Tibial nerve (tissue), 4 donors: ENCODE data around the gene ZNF837. TPM values are rescaled to one million over a fixed set of nuclear protein-coding genes. Genes with fewer than 3 reads are reported as not detected.
"Not testable (repeated sequence)": the region's sequence is repeated elsewhere in the genome, so short reads cannot be mapped to it uniquely, and the experiment has no call there.

Experiments
- DNase-seq, 2 donors: peaks; one replicate each; pipeline ENCODE4 v3.0.0-alpha.2; 2019; ENCODE audit warnings: low spot score in 2 of 2
- H3K27ac ChIP-seq, 4 donors: fragments of 200-600 bp; sonication (generic) in 3 of 4; one replicate each; pipeline ENCODE4 v1.5.1; 2017 to 2019; ENCODE audit warnings: mild to moderate bottlenecking in 1 of 4
- H3K27me3 ChIP-seq, 2 donors: fragments of 200-600 bp; sonication (generic) in 1 of 2; one replicate each; pipeline versions ENCODE4 v1.5.1 to v1.6.0; 2017 to 2019
- H3K36me3 ChIP-seq, 3 donors: fragments of 200-600 bp; sonication (generic); one replicate each; pipeline ENCODE4 v1.5.1; 2018 to 2019
- H3K4me1 ChIP-seq, 4 donors: fragments of 200-600 bp; sonication (generic) in 3 of 4; one replicate each; pipeline ENCODE4 v1.5.1; 2017 to 2019
- H3K4me3 ChIP-seq, 4 donors: fragments of 200-600 bp; sonication (generic) in 3 of 4; one replicate each; pipeline ENCODE4 v1.5.1; 2017 to 2019; ENCODE audit warnings: mild to moderate bottlenecking in 1 of 4, moderate library complexity in 1 of 4
- H3K9me3 ChIP-seq, 4 donors: fragments of 200-600 bp; sonication (generic) in 3 of 4; one replicate each; pipeline ENCODE4 v1.5.1; 2017 to 2019
- EP300 ChIP-seq, 2 donors: sonication (generic); formaldehyde crosslinking; IDR thresholded peaks; one replicate each; pipeline ENCODE4 v1.6.1; 2017; ENCODE audit warnings: antibody characterized with exemption in 2 of 2, mild to moderate bottlenecking in 1 of 2
- POLR2A ChIP-seq, 2 donors: fragments of 450-650 bp; IDR thresholded peaks; one replicate each; pipeline ENCODE4 v1.6.1; 2017; ENCODE audit warnings: antibody characterized with exemption in 2 of 2, mild to moderate bottlenecking in 2 of 2, moderate library complexity in 2 of 2
- WGBS, 2 donors: methylation state at CpG; one replicate each; pipeline ENCODE4 v1.1.5; 2018; 5-methylcytosine and 5-hydroxymethylcytosine counted together
- total RNA-seq, 4 donors: library from RNA; depleted of rRNA; stranded (reverse); fragments of >200 nt; gene quantifications; one replicate each; pipeline ENCODE4 v1.1.0, GENCODE V29; 2016
- TF ChIP-seq, protein P1 (sequence below), 5 experiments: fragments of 200-600 bp in 3 of 5; fragments of 450-650 bp in 2 of 5; sonication (generic) in 3 of 5; IDR thresholded peaks; one replicate each; pipeline ENCODE4 v1.5.1; 2016 to 2019; ENCODE audit warnings: antibody characterized with exemption in 5 of 5, mild to moderate bottlenecking in 3 of 5, moderate library complexity in 2 of 5

The ZNF837 gene
- total RNA-seq, 4 donors from 2014 or later, result 1.3 to 6.9 (median 2.6) TPM

- TF ChIP-seq, protein P1, sequence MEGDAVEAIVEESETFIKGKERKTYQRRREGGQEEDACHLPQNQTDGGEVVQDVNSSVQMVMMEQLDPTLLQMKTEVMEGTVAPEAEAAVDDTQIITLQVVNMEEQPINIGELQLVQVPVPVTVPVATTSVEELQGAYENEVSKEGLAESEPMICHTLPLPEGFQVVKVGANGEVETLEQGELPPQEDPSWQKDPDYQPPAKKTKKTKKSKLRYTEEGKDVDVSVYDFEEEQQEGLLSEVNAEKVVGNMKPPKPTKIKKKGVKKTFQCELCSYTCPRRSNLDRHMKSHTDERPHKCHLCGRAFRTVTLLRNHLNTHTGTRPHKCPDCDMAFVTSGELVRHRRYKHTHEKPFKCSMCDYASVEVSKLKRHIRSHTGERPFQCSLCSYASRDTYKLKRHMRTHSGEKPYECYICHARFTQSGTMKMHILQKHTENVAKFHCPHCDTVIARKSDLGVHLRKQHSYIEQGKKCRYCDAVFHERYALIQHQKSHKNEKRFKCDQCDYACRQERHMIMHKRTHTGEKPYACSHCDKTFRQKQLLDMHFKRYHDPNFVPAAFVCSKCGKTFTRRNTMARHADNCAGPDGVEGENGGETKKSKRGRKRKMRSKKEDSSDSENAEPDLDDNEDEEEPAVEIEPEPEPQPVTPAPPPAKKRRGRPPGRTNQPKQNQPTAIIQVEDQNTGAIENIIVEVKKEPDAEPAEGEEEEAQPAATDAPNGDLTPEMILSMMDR (IDR thresholded peaks at IDR 0.05), result no peak
- TF ChIP-seq EP300 (IDR thresholded peaks at IDR 0.05) (no peak), POLR2A (IDR thresholded peaks at IDR 0.05) (no peak)
- H3K9me3 ChIP-seq, result no peaks in the 10 kb centered on the region
- H3K36me3 ChIP-seq, result no peaks in the 10 kb centered on the region
- H3K27me3 ChIP-seq, result no peaks in the 10 kb centered on the region
- peaks cover 0 to 31% (median 19%) of the 10 kb centered on the region in 4 donors for H3K4me1 ChIP-seq
- H3K4me3 ChIP-seq, result no peak overlapping the region
- WGBS, 2 donors, result 93 to 95% methylated on average over 3 to 6 of the region's 6 CpGs
- H3K27ac ChIP-seq, result peak overlapping the region in 1 of 4 donors; percentile 95
- no peak for DNase-seq
These were observed 1.6 kb downstream of the ZNF837 start for GRCh38 chr19:58379246-58379645.

DNA sequence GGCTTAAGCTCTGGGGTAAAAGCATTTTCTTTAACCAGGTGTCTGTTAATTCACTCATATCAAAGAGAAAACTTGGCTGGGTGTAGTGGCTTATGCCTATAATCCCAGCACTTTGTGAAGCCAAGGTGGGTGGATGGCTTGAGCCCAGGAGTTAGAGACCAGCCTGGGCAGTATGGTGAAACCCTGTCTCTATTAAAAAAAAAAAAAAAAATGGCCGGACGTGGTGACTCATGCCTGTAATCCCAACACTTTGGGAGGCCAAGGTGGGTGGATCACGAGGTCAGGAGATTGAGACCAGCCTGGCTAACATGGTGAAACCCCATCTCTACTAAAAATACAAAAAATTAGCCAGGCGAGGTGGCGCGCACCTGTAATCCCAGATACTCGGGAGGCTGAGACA, 4.1 kb downstream of the ZNF837 start:
- H3K36me3 ChIP-seq, H3K27me3 ChIP-seq, H3K4me3 ChIP-seq, H3K9me3 ChIP-seq, DNase-seq, H3K27ac ChIP-seq: not testable (repeated sequence)
- H3K4me1 ChIP-seq, result peaks cover 0 to 18% (median 15%) of the 10 kb centered on the region in 4 donors
- WGBS, 2 donors, result 85 to 86% methylated on average over 7 of the region's 7 CpGs

DNA sequence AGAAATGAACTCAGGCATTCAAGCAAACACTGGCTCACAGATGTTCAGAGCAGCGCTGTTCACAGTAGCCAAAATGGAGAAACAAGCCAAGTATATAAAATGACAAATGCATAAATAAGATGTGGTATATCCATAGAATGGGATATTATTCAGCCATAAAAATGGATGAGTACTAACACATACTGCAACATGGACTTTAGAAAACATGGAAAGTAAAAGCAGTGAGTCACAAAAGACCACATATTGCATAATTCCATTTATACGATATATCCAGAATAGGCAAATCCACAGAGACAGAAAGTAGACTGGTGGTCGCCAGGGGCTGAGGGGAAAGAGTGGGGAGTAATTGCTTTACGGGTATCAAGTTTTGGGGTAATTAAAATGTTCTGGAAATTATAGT, 6.6 kb downstream of the ZNF837 start:
- no peak overlapping the region for H3K27ac ChIP-seq
- TF ChIP-seq, protein P1 (IDR thresholded peaks at IDR 0.05), result no peak
- TF ChIP-seq POLR2A (IDR thresholded peaks at IDR 0.05) (no peak), EP300 (IDR thresholded peaks at IDR 0.05) (no peak)
- peaks cover 0 to 7% (median 0%) of the 10 kb centered on the region in 3 donors for H3K36me3 ChIP-seq
- WGBS, 2 donors, result 83% methylated on average over 4 of the region's 4 CpGs
- DNase-seq, result no peak
- no peak overlapping the region for H3K4me3 ChIP-seq
- no peaks in the 10 kb centered on the region for H3K9me3 ChIP-seq
- no peaks in the 10 kb centered on the region for H3K27me3 ChIP-seq
- H3K4me1 ChIP-seq, result peaks cover 0 to 2% (median under 1%) of the 10 kb centered on the region in 4 donors

- Histone ChIP-seq H3K27me3 (no peaks in the 10 kb centered on the region), H3K4me3 (no peak overlapping the region), H3K9me3 (no peaks in the 10 kb centered on the region), H3K36me3 (peaks cover 0 to 22% (median 0%) of the 10 kb centered on the region in 3 donors), H3K27ac (no peak overlapping the region), H3K4me1 (no peaks in the 10 kb centered on the region)
- TF ChIP-seq EP300 (IDR thresholded peaks at IDR 0.05) (no peak), POLR2A (IDR thresholded peaks at IDR 0.05) (no peak)
- TF ChIP-seq, protein P1 (IDR thresholded peaks at IDR 0.05), result no peak
- no peak for DNase-seq
- WGBS, 2 donors, result 69 to 72% methylated on average over 15 of the region's 15 CpGs
These were observed 8.3 kb downstream of the ZNF837 start for GRCh38 chr19:58372311-58373133.

- Histone ChIP-seq H3K4me1 (no peaks in the 10 kb centered on the region), H3K27me3 (no peaks in the 10 kb centered on the region), H3K9me3 (no peaks in the 10 kb centered on the region), H3K27ac (no peak overlapping the region), H3K4me3 (no peak overlapping the region), H3K36me3 (peaks cover 0 to 43% (median 0%) of the 10 kb centered on the region in 3 donors)
- TF ChIP-seq, protein P1 (IDR thresholded peaks at IDR 0.05), result no peak
- TF ChIP-seq EP300 (IDR thresholded peaks at IDR 0.05), result no peak
- no peak for TF ChIP-seq POLR2A (IDR thresholded peaks at IDR 0.05)
- WGBS, 2 donors, result 89 to 90% methylated on average over 46 to 52 of the region's 68 CpGs
- DNase-seq, result no peak
These were observed 12.1 kb downstream of the ZNF837 start for GRCh38 chr19:58368561-58369360.
